ENCODE data around the gene RAB6D. TPM values are rescaled to one million over a fixed set of nuclear protein-coding genes. Genes with fewer than 3 reads are reported as not detected.
"Not testable (repeated sequence)": the region's sequence is repeated elsewhere in the genome, so short reads cannot be mapped to it uniquely, and the experiment has no call there.

RAB6D gene
- polyA plus RNA-seq, 4 donors = 0.22 to 0.63 (median 0.37) TPM; not detected in 1

DNA sequence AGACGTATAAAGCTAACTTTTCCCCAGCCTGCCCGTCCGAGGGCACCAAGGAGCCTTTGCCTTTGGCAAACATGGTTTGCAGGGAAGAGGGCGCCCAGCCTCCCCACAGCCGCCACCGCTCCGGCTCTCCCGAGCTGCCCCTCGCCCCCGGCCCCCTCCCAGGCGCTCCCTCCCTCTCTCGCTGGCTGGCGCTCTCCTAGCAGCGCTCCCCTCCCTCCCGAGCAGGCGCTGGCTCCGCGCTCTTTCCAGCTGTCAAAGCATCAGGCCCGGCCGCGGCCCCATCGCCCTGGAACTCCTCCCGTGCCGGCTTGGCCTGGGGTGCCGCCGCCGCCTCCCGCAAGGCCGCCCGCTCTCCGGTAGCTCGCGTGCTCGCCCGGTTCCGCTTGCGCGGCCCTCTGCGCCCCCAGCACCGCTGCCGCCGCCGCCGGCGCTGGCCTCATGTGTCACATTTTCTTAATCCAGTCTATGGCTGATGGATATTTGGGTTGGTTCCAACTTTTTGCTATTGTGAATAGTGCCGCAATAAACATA, 10.7 kb downstream of the RAB6D start:
- not testable (repeated sequence) for FAIRE-seq; H3K27me3 ChIP-seq (ENCODE audit: control insufficient read depth in 3 of 3, insufficient read depth in 3 of 3, low read length in 3 of 3); H3K36me3 ChIP-seq (ENCODE audit: control insufficient read depth in 3 of 3, insufficient read depth in 2 of 3, low read depth in 1 of 3, low read length in 3 of 3); DNase-seq; H3K4me3 ChIP-seq (ENCODE audit: low read depth in 1 of 3, low read length in 3 of 3); H3K27ac ChIP-seq (ENCODE audit: low read depth in 1 of 3, low read length in 2 of 3); H3K4me1 ChIP-seq (ENCODE audit: control insufficient read depth in 3 of 3, insufficient read depth in 2 of 3, low read depth in 1 of 3, low read length in 2 of 3); H3K9me3 ChIP-seq (ENCODE audit: control insufficient read depth in 2 of 2, insufficient read depth in 1 of 2, low read depth in 1 of 2, low read length in 1 of 2)
- WGBS, 3 donors = 13 to 25% (median 13%) methylated on average over 1 to 26 of the region's 46 CpGs

DNA sequence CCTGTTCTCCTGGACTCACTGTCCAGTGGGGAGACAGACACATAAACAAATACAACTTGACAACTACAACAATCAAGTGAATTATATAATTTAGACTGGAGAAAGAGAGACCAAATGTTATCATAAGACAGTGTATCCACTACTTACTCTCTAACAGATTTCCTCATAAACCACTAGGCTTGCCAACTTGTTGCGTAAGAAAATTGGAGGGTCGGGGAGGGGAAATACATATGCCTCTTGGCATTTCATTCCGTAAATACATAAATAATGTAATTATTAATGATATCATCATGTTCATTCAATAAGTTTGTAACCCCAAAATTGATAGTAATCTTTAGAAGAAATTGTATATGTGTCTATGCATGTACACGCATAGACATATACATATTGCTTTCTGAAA, 14.9 kb downstream of the RAB6D start:
- Histone ChIP-seq H3K27ac (ENCODE audit: low read depth in 1 of 3, low read length in 2 of 3) (no peak overlapping the region), H3K36me3 (ENCODE audit: control insufficient read depth in 3 of 3, insufficient read depth in 2 of 3, low read depth in 1 of 3, low read length in 3 of 3) (no peaks in the 10 kb centered on the region), H3K27me3 (ENCODE audit: control insufficient read depth in 3 of 3, insufficient read depth in 3 of 3, low read length in 3 of 3) (peaks cover 0 to 3% (median 1%) of the 10 kb centered on the region in 3 donors), H3K9me3 (ENCODE audit: control insufficient read depth in 2 of 2, insufficient read depth in 1 of 2, low read depth in 1 of 2, low read length in 1 of 2) (peaks cover 0 to 2% of the 10 kb centered on the region in 2 donors), H3K4me1 (ENCODE audit: control insufficient read depth in 3 of 3, insufficient read depth in 2 of 3, low read depth in 1 of 3, low read length in 2 of 3) (no peaks in the 10 kb centered on the region), H3K4me3 (ENCODE audit: low read depth in 1 of 3, low read length in 3 of 3) (no peak overlapping the region)
- WGBS, 3 donors = 71 to 80% (median 72%) methylated on average over 4 of the region's 4 CpGs
- FAIRE-seq (no peak), DNase-seq (no peak)

DNA sequence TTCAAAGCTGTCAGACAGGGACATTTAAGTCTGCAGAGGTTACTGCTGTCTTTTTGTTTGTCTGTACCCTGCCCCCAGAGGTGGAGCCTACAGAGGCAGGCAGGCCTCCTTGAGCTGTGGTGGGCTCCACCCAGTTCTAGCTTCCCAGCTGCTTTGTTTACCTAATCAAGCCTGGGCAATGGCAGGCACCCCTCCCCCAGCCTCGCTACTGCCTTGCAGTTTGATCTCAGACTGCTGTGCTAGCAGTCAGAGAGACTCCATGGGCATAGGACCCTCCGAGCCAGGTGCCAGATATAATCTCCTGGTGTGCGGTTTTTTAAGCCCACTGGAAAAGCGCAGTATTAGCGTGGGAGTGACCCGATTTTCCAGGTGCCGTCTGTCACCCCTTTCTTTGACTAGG, 16.9 kb downstream of the RAB6D start:
- H3K36me3 ChIP-seq (ENCODE audit: control insufficient read depth in 3 of 3, insufficient read depth in 2 of 3, low read depth in 1 of 3, low read length in 3 of 3); H3K9me3 ChIP-seq (ENCODE audit: control insufficient read depth in 2 of 2, insufficient read depth in 1 of 2, low read depth in 1 of 2, low read length in 1 of 2); H3K27me3 ChIP-seq (ENCODE audit: control insufficient read depth in 3 of 3, insufficient read depth in 3 of 3, low read length in 3 of 3); H3K4me3 ChIP-seq (ENCODE audit: low read depth in 1 of 3, low read length in 3 of 3); FAIRE-seq; H3K27ac ChIP-seq (ENCODE audit: low read depth in 1 of 3, low read length in 2 of 3); H3K4me1 ChIP-seq (ENCODE audit: control insufficient read depth in 3 of 3, insufficient read depth in 2 of 3, low read depth in 1 of 3, low read length in 2 of 3); DNase-seq: not testable (repeated sequence)
- 78 to 88% (median 81%) methylated on average over 7 of the region's 7 CpGs for WGBS, 3 donors

DNA sequence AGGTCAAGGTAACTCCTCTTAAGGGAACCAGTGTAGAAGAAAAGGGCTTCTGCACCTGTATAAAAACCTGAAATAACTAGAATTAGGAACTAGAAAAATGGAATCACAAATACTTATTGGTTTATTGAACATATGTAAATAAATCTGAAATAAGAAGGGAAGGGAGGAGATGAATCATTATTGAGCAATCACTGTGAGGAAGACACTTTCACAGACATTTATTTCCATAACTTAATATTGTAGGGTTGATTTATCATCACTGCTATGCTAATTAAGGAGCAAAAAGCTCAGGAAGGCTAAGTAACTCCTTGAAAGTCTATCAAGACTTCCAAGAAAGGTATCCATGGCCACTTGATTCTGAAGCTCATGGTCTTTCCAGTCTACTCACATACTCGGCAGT, 24.7 kb downstream of the RAB6D start:
- FAIRE-seq; H3K4me3 ChIP-seq (ENCODE audit: low read depth in 1 of 3, low read length in 3 of 3); H3K9me3 ChIP-seq (ENCODE audit: control insufficient read depth in 2 of 2, insufficient read depth in 1 of 2, low read depth in 1 of 2, low read length in 1 of 2); H3K36me3 ChIP-seq (ENCODE audit: control insufficient read depth in 3 of 3, insufficient read depth in 2 of 3, low read depth in 1 of 3, low read length in 3 of 3); DNase-seq; H3K27me3 ChIP-seq (ENCODE audit: control insufficient read depth in 3 of 3, insufficient read depth in 3 of 3, low read length in 3 of 3); H3K27ac ChIP-seq (ENCODE audit: low read depth in 1 of 3, low read length in 2 of 3); H3K4me1 ChIP-seq (ENCODE audit: control insufficient read depth in 3 of 3, insufficient read depth in 2 of 3, low read depth in 1 of 3, low read length in 2 of 3): not testable (repeated sequence)
- 62 to 81% (median 69%) methylated on average over 1 of the region's 1 CpG for WGBS, 3 donors

DNA sequence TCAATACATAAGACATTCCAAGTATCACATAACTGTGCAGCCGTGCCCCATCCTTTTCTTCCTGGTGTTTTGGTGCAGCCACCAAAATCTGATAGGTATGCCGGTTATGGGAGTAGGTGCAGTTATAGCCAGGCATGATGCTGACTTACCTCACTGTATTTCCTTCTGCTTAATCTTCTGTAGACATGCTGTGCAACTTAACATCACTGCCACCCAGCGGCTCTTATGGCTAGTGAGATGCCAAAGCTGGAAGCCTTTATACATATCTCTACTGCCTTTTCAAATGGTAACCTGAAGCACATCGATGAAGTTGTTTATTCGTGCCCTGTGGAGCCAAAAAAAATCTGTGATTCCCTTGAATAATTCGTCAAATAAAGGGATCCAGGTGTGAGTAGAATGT, 28.6 kb downstream of the RAB6D start:
- not testable (repeated sequence) for H3K27me3 ChIP-seq (ENCODE audit: control insufficient read depth in 3 of 3, insufficient read depth in 3 of 3, low read length in 3 of 3); FAIRE-seq; H3K4me3 ChIP-seq (ENCODE audit: low read depth in 1 of 3, low read length in 3 of 3); H3K4me1 ChIP-seq (ENCODE audit: control insufficient read depth in 3 of 3, insufficient read depth in 2 of 3, low read depth in 1 of 3, low read length in 2 of 3); H3K36me3 ChIP-seq (ENCODE audit: control insufficient read depth in 3 of 3, insufficient read depth in 2 of 3, low read depth in 1 of 3, low read length in 3 of 3); H3K9me3 ChIP-seq (ENCODE audit: control insufficient read depth in 2 of 2, insufficient read depth in 1 of 2, low read depth in 1 of 2, low read length in 1 of 2); H3K27ac ChIP-seq (ENCODE audit: low read depth in 1 of 3, low read length in 2 of 3)
- WGBS, 3 donors = 27 to 31% (median 28%) methylated on average over 6 of the region's 6 CpGs
- peak; percentile 28 to 32 for DNase-seq

DNA sequence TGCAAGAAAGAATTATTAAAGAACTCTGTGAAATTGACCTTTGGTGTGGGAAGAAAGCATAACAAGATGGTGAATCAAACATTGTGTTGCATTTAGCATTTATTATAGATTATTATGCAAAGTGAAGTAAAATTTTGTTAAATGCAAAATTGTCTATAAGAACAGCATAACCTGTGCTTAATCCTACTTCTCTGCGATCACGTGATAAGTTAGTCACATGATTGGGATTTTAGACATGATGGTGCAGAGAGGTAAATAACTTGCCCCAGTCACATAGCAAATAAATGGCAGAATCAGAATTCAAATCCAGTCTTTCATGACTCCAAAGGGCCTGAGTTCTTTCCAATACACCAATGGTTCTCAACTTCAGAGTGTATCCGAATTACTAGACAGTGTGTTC, 31.3 kb downstream of the RAB6D start:
- H3K27me3 ChIP-seq (ENCODE audit: control insufficient read depth in 3 of 3, insufficient read depth in 3 of 3, low read length in 3 of 3); H3K36me3 ChIP-seq (ENCODE audit: control insufficient read depth in 3 of 3, insufficient read depth in 2 of 3, low read depth in 1 of 3, low read length in 3 of 3); H3K4me1 ChIP-seq (ENCODE audit: control insufficient read depth in 3 of 3, insufficient read depth in 2 of 3, low read depth in 1 of 3, low read length in 2 of 3); H3K9me3 ChIP-seq (ENCODE audit: control insufficient read depth in 2 of 2, insufficient read depth in 1 of 2, low read depth in 1 of 2, low read length in 1 of 2); H3K4me3 ChIP-seq (ENCODE audit: low read depth in 1 of 3, low read length in 3 of 3); H3K27ac ChIP-seq (ENCODE audit: low read depth in 1 of 3, low read length in 2 of 3); DNase-seq; FAIRE-seq: not testable (repeated sequence)
- WGBS, 3 donors = 92 to 94% (median 93%) methylated on average over 3 of the region's 3 CpGs

DNA sequence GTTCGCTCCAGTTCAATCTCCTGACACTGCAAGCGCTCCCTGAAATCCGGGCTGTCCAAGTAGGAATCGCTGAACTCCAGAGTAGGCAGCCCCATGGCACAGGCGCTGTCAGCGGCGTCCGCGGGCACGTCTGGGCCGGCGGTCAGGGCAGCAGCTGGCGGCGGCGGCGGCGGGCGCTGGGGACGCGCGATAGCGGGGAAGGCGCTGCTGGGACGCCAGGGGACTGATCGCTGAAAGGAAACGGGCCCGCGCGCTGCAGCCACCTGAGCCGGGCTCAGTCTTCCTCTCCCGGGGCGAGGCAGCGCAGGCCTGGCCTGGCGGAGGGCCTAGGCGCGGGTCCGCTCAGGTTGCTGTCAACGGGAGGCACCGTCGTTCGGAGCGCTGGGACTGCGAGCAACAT, 33.0 kb downstream of the RAB6D start:
- not testable (repeated sequence) for H3K27me3 ChIP-seq (ENCODE audit: control insufficient read depth in 3 of 3, insufficient read depth in 3 of 3, low read length in 3 of 3); H3K4me1 ChIP-seq (ENCODE audit: control insufficient read depth in 3 of 3, insufficient read depth in 2 of 3, low read depth in 1 of 3, low read length in 2 of 3); H3K4me3 ChIP-seq (ENCODE audit: low read depth in 1 of 3, low read length in 3 of 3); H3K27ac ChIP-seq (ENCODE audit: low read depth in 1 of 3, low read length in 2 of 3); H3K36me3 ChIP-seq (ENCODE audit: control insufficient read depth in 3 of 3, insufficient read depth in 2 of 3, low read depth in 1 of 3, low read length in 3 of 3); H3K9me3 ChIP-seq (ENCODE audit: control insufficient read depth in 2 of 2, insufficient read depth in 1 of 2, low read depth in 1 of 2, low read length in 1 of 2); FAIRE-seq
- 5 to 9% (median 6%) methylated on average over 33 to 39 of the region's 43 CpGs for WGBS, 3 donors
- DNase-seq = peak; percentile 1 to 8

DNA sequence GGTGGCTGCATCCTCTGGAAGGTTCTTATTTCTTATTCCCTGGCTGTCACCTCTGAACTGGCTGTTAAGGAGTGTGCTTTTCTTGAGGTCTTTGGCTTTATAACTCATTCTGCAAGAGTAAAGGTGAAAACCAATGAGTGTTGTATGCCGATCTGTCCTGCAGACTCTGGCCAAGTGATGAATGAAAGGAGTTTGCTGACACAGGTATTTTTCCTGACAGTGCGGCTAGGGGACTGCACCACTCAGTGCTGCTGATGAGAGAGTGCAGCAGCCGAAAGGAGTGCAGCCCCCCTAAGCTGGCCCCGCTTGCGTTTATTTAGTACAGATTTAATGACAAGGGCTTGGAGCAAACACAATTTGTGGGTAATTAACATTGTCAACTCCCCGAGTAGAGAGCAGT, 41.8 kb downstream of the RAB6D start:
- WGBS, 3 donors = 61 to 79% (median 74%) methylated on average over 6 of the region's 6 CpGs
- FAIRE-seq (no peak), DNase-seq (no peak)
- H3K9me3 ChIP-seq (ENCODE audit: control insufficient read depth in 2 of 2, insufficient read depth in 1 of 2, low read depth in 1 of 2, low read length in 1 of 2) = peaks cover 1 to 6% of the 10 kb centered on the region in 2 donors
- no peak overlapping the region for H3K4me3 ChIP-seq (ENCODE audit: low read depth in 1 of 3, low read length in 3 of 3)
- H3K27me3 ChIP-seq (ENCODE audit: control insufficient read depth in 3 of 3, insufficient read depth in 3 of 3, low read length in 3 of 3) = no peaks in the 10 kb centered on the region
- no peaks in the 10 kb centered on the region for H3K36me3 ChIP-seq (ENCODE audit: control insufficient read depth in 3 of 3, insufficient read depth in 2 of 3, low read depth in 1 of 3, low read length in 3 of 3)
- no peaks in the 10 kb centered on the region for H3K4me1 ChIP-seq (ENCODE audit: control insufficient read depth in 3 of 3, insufficient read depth in 2 of 3, low read depth in 1 of 3, low read length in 2 of 3)
- no peak overlapping the region for H3K27ac ChIP-seq (ENCODE audit: low read depth in 1 of 3, low read length in 2 of 3)

DNA sequence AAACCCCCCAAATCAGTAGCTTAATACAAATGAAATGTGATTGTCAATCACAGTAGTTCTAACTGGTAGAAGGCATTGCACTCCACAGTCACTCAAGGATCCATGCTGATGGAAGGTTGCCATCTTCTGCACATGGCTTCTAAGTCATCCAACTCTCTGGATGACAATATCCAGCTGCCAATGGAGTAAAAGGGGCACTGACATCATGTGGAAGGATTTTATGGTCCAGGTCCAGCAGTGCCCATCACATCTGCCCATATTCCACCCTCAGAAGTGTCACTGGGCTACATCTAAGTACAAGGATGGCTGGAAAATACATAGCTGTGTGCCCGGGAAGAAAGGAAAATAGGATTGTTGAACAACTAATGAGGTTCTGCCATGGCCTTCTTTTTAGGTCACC, 42.6 kb downstream of the RAB6D start:
- H3K4me3 ChIP-seq (ENCODE audit: low read depth in 1 of 3, low read length in 3 of 3); DNase-seq; H3K27me3 ChIP-seq (ENCODE audit: control insufficient read depth in 3 of 3, insufficient read depth in 3 of 3, low read length in 3 of 3); H3K9me3 ChIP-seq (ENCODE audit: control insufficient read depth in 2 of 2, insufficient read depth in 1 of 2, low read depth in 1 of 2, low read length in 1 of 2); H3K27ac ChIP-seq (ENCODE audit: low read depth in 1 of 3, low read length in 2 of 3); H3K36me3 ChIP-seq (ENCODE audit: control insufficient read depth in 3 of 3, insufficient read depth in 2 of 3, low read depth in 1 of 3, low read length in 3 of 3); FAIRE-seq; H3K4me1 ChIP-seq (ENCODE audit: control insufficient read depth in 3 of 3, insufficient read depth in 2 of 3, low read depth in 1 of 3, low read length in 2 of 3): not testable (repeated sequence)
- WGBS, 3 donors = 90 to 94% (median 93%) methylated on average over 1 of the region's 1 CpG
